B cell (primary cell): ENCODE measurements around the gene DLL1. TPM values are rescaled to one million over a fixed set of nuclear protein-coding genes. Genes with fewer than 3 reads are reported as not detected.

ENCODE experiments used
- ATAC-seq: fragments of 200-7000 bp; cut with Tn5 transposase; one replicate; pipeline ENCODE4 v1.10.0; 2021; ENCODE audit warnings: low read depth, mild to moderate bottlenecking, moderate number of reproducible peaks, moderate library complexity
- CTCF ChIA-PET: fragments of 350-600 bp; sonication (Branson Sonifier 250); formaldehyde crosslinking; loops from one replicate; lab custom pipeline; 2021; ENCODE audit warnings: antibody characterized with exemption, inconsistent platforms; lab: Charles Lee
- POLR2A ChIA-PET: fragments of 350-600 bp; sonication (Branson Sonifier 250); formaldehyde crosslinking; loops from one replicate; lab custom pipeline; 2021; ENCODE audit warnings: antibody characterized with exemption; lab: Charles Lee
- DNase-seq: peaks from one replicate; pipeline ENCODE4 v3.0.0; 2013
- H2AFZ ChIP-seq: 2 replicates; pipeline ENCODE4 v1.6.1; 2012; ENCODE audit warnings: mild to moderate bottlenecking, low read depth, low read length; ENCODE audit not compliant: insufficient read depth, poor library complexity, severe bottlenecking
- H3K27ac ChIP-seq, 2 donors: 1 replicate in 1 of 2; 2 replicates in 1 of 2; pipeline ENCODE4 v1.5.1; 2012 to 2013; ENCODE audit warnings: low read length in 2 of 2, mild to moderate bottlenecking in 2 of 2, moderate library complexity in 1 of 2
- H3K27me3 ChIP-seq, 4 experiments: fragments of 200-600 bp in 1 of 4; sonication (generic) in 1 of 4; replicated peaks in 1 of 4; 1 replicate in 2 of 4; 2 replicates in 2 of 4; pipeline versions ENCODE4 v1.6.1 to v1.7.0; 2013 to 2016; ENCODE audit warnings: low read length in 3 of 4, mild to moderate bottlenecking in 2 of 4, mixed read lengths in 1 of 4, moderate library complexity in 1 of 4; ENCODE audit not compliant: insufficient read depth in 4 of 4, control insufficient read depth in 3 of 4; ENCODE audit errors: control extremely low read depth in 1 of 4
- H3K36me3 ChIP-seq, 2 experiments: replicated peaks in 1 of 2; 1 replicate in 1 of 2; 2 replicates in 1 of 2; pipeline versions ENCODE4 v1.6.1 to v1.7.1; 2013; ENCODE audit warnings: low read length in 1 of 2; ENCODE audit not compliant: insufficient read depth in 2 of 2, control insufficient read depth in 1 of 2; ENCODE audit errors: control extremely low read depth in 1 of 2, extremely low read depth in 1 of 2
- H3K4me1 ChIP-seq, 2 donors: fragments of 200-600 bp in 1 of 2; sonication (generic) in 1 of 2; 1 replicate in 1 of 2; 2 replicates in 1 of 2; pipeline versions ENCODE4 v1.5.1 to v1.6.1; 2013 to 2017; ENCODE audit warnings: low read length in 2 of 2; ENCODE audit not compliant: control insufficient read depth in 2 of 2, insufficient read depth in 2 of 2
- H3K4me2 ChIP-seq: replicated peaks from 2 replicates; pipeline ENCODE3; 2012; ENCODE audit warnings: mild to moderate bottlenecking, low read depth, low read length; ENCODE audit not compliant: poor library complexity, severe bottlenecking
- H3K4me3 ChIP-seq, 5 experiments: fragments of 200-600 bp in 1 of 5; sonication (generic) in 1 of 5; 1 replicate in 3 of 5; 2 replicates in 2 of 5; pipeline versions ENCODE4 v1.5.1 to v1.7.0; 2011 to 2016; ENCODE audit warnings: low read length in 4 of 5, mild to moderate bottlenecking in 4 of 5, low read depth in 2 of 5, control low read depth in 1 of 5, moderate library complexity in 1 of 5; ENCODE audit not compliant: insufficient read depth in 1 of 5; ENCODE audit errors: control extremely low read depth in 1 of 5, extremely low read depth in 1 of 5
- H3K79me2 ChIP-seq: fragments of 200-600 bp; sonication (generic); one replicate; pipeline ENCODE4 v1.6.0; 2016; ENCODE audit warnings: low read length; ENCODE audit not compliant: control insufficient read depth, insufficient read depth
- H3K9ac ChIP-seq: fragments of 200-600 bp; sonication (generic); 2 replicates; pipeline ENCODE4 v1.6.1; 2017; ENCODE audit warnings: mild to moderate bottlenecking, low read length, moderate library complexity
- H3K9me3 ChIP-seq, 3 donors: one replicate each; pipeline versions ENCODE4 v1.6.1 to v1.7.1; 2013; ENCODE audit warnings: low read length in 2 of 3; ENCODE audit not compliant: control insufficient read depth in 2 of 3, insufficient read depth in 1 of 3; ENCODE audit errors: control extremely low read depth in 1 of 3
- H4K20me1 ChIP-seq: 2 replicates; pipeline ENCODE4 v1.6.0; 2012; ENCODE audit warnings: mild to moderate bottlenecking, low read length; ENCODE audit not compliant: insufficient read depth, control insufficient read depth, poor library complexity, severe bottlenecking
- H3K27ac Mint-ChIP-seq: one replicate; pipeline ENCODE4 v1.8.0; 2021; ENCODE audit warnings: mixed read lengths
- H3K27me3 Mint-ChIP-seq: one replicate; pipeline ENCODE4 v1.8.0; 2021; ENCODE audit warnings: mixed read lengths
- H3K4me1 Mint-ChIP-seq: one replicate; pipeline ENCODE4 v1.8.0; 2021; ENCODE audit warnings: mixed read lengths
- H3K4me3 Mint-ChIP-seq: one replicate; pipeline ENCODE4 v1.8.0; 2021; ENCODE audit warnings: mixed read lengths
- H3K9me3 Mint-ChIP-seq: one replicate; pipeline ENCODE4 v1.8.0; 2022; ENCODE audit warnings: mixed read lengths; ENCODE audit not compliant: insufficient read depth
- EZH2 ChIP-seq: IDR thresholded peaks from 2 replicates; pipeline ENCODE4 v1.6.1; 2012; ENCODE audit warnings: borderline replicate concordance, low read depth, mild to moderate bottlenecking, moderate library complexity, low read length; ENCODE audit not compliant: insufficient read depth, poor library complexity, severe bottlenecking
- WGBS: methylation state at CpG from one replicate; pipeline ENCODE4 v1.1.5; 2013; ENCODE audit warnings: missing lambda C conversion rate; ENCODE audit not compliant: insufficient coverage; 5-methylcytosine and 5-hydroxymethylcytosine counted together
- intact Hi-C: fragments of 100-400 bp; cut with micrococcal nuclease; formaldehyde crosslinking; loops from one replicate; pipeline ENCODE4 v1.10.0; 2022
- polyA plus RNA-seq: library from polyadenylated mRNA; depleted of rRNA; stranded (reverse); fragments of >200 nt; gene quantifications from 2 replicates; pipeline ENCODE4 v1.2.3, GENCODE V29; 2012
- total RNA-seq, 2 donors: library from RNA; stranded (reverse); fragments of 120-200 nt in 1 of 2; gene quantifications; 1 replicate in 1 of 2; 2 replicates in 1 of 2; pipeline versions ENCODE4 v1.2.3 to v1.2.4, GENCODE V29; 2013 to 2022
- TF ChIP-seq, protein P1 (sequence below): fragments of 200-600 bp; IDR thresholded peaks from one replicate; pipeline ENCODE4 v1.8.0; 2022; ENCODE audit warnings: antibody characterized with exemption, mild to moderate bottlenecking

DLL1 gene
- total and polyA plus RNA-seq, 2 donors (not counting 1 experiment from before 2014, with no cell fraction given) = 1.6 to 6.8 TPM

DNA sequence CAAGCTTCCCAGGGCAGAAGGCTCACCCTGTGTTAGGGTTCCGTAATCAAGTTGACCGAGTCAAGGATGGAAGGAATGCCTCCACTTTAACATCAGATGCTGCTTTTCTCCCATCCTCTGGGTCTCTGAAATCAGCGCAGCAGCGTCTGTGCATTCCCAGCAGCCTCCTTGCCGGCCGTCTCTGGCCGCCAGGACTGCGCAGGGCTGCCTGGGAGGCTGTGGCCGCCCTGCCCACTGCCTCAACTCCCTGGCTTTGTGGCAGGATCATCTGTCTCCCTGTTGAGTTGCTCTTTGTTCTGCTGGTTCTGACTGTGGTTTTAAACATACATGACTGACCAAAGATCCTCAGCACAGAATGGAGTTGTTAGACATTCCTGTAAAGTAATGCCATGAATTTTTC, 56.5 kb downstream of the DLL1 start:
- H3K4me3 ChIP-seq = no peak overlapping the region
- ATAC-seq = no peak
- H3K27ac ChIP-seq = no peak overlapping the region
- no peaks in the 10 kb centered on the region for H3K4me1 Mint-ChIP-seq
- no peaks in the 10 kb centered on the region for H3K9me3 ChIP-seq
- intact Hi-C loops = no loop called here
- peaks cover under 1% of the 10 kb centered on the region for H3K27me3 Mint-ChIP-seq
- H3K4me2 ChIP-seq = no peak overlapping the region
- no peak overlapping the region for H3K9ac ChIP-seq
- H3K27me3 ChIP-seq = peaks cover 0 to 2% (median 0%) of the 10 kb centered on the region in 4 experiments
- TF ChIP-seq, protein P1, sequence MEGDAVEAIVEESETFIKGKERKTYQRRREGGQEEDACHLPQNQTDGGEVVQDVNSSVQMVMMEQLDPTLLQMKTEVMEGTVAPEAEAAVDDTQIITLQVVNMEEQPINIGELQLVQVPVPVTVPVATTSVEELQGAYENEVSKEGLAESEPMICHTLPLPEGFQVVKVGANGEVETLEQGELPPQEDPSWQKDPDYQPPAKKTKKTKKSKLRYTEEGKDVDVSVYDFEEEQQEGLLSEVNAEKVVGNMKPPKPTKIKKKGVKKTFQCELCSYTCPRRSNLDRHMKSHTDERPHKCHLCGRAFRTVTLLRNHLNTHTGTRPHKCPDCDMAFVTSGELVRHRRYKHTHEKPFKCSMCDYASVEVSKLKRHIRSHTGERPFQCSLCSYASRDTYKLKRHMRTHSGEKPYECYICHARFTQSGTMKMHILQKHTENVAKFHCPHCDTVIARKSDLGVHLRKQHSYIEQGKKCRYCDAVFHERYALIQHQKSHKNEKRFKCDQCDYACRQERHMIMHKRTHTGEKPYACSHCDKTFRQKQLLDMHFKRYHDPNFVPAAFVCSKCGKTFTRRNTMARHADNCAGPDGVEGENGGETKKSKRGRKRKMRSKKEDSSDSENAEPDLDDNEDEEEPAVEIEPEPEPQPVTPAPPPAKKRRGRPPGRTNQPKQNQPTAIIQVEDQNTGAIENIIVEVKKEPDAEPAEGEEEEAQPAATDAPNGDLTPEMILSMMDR = no peak
- TF ChIP-seq EZH2 = no peak
- DNase-seq = no peak
- no peaks in the 10 kb centered on the region for H4K20me1 ChIP-seq
- no peaks in the 10 kb centered on the region for H3K4me1 ChIP-seq
- WGBS = 93% methylated on average over 9 of the region's 9 CpGs
- POLR2A ChIA-PET = no interaction called here
- no peaks in the 10 kb centered on the region for H3K9me3 Mint-ChIP-seq
- no peak overlapping the region for H3K27ac Mint-ChIP-seq
- H3K36me3 ChIP-seq = no peaks in the 10 kb centered on the region
- H2AFZ ChIP-seq = no peak overlapping the region
- no peaks in the 10 kb centered on the region for H3K79me2 ChIP-seq
- CTCF ChIA-PET = no interaction called here
- no peak overlapping the region for H3K4me3 Mint-ChIP-seq

DNA sequence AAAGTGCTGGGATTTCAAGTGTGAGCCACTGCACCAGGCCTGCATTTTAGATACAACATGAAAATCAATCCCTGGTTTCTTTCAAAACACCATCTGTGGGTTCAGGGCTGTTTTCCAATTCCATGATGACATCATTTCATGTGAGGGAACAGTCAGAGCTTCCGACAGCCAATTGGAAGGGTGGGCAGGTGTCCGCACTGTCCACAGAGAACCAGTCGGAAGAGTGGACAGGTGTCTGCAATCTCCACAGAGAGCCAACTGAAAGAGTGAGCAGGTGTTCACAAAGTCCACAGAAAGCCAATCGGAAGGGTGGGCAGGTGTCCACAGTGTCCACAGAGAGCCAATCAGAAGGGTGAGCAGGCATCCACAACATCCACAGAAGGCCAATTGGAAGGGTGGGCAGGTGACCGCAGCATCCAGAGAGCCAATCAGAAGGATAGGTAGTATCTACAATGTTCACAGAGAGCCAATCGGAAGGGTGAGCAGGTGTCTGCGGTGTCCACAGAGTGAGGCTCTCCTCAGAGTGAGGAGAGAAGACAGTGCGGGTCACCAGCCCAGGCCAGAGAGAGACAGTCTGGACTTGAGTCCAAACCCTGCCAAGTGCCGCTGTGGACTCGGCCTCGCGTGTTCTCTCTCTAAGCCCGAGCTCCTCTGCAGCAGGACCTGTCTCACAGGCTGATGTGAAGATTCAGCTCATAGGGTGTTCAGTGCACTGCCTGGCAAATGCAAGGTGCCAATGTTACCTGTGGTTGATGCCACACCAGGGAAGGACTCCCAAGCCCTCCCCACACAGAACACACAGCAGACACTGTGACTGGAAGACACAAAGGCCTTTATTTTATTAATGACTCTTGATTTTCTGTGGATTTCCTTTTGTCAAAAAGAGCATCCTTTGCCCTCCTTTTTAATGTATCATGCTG, 57.3 kb downstream of the DLL1 start:
- no peaks in the 10 kb centered on the region for H3K4me1 ChIP-seq
- intact Hi-C loops = no loop called here
- no peak overlapping the region for H3K4me3 ChIP-seq
- 97% methylated on average over 12 of the region's 13 CpGs for WGBS
- H3K4me1 Mint-ChIP-seq = no peaks in the 10 kb centered on the region
- no peak overlapping the region for H3K27ac ChIP-seq
- ATAC-seq (no peak), DNase-seq (no peak)
- H3K9me3 ChIP-seq = no peaks in the 10 kb centered on the region
- H3K27ac Mint-ChIP-seq = no peak overlapping the region
- H4K20me1 ChIP-seq = no peaks in the 10 kb centered on the region
- H3K36me3 ChIP-seq = no peaks in the 10 kb centered on the region
- TF ChIP-seq, protein P1 = no peak
- TF ChIP-seq EZH2 = no peak
- no peak overlapping the region for H3K4me3 Mint-ChIP-seq
- no peaks in the 10 kb centered on the region for H3K79me2 ChIP-seq
- no peaks in the 10 kb centered on the region for H3K9me3 Mint-ChIP-seq
- H3K27me3 Mint-ChIP-seq = no peaks in the 10 kb centered on the region
- no peak overlapping the region for H3K4me2 ChIP-seq
- H3K9ac ChIP-seq = no peak overlapping the region
- no peak overlapping the region for H2AFZ ChIP-seq
- H3K27me3 ChIP-seq = peaks cover 0 to under 1% (median 0%) of the 10 kb centered on the region in 4 experiments
- ChIA-PET CTCF (no interaction called here), POLR2A (no interaction called here)
